HepG2 (cell line): ENCODE results near the gene TPBG.

Source experiments
- CTCF ChIP-seq: sonication (generic); formaldehyde crosslinking; IDR thresholded peaks from 2 replicates; pipeline ENCODE4 v1.5.0; 2020; ENCODE audit warnings: mild to moderate bottlenecking, missing genetic modification reagents, moderate library complexity
- ESRRA ChIP-seq: sonication (generic); formaldehyde crosslinking; IDR thresholded peaks from 2 replicates; pipeline ENCODE4 v1.5.1; 2020; ENCODE audit warnings: mild to moderate bottlenecking, low read depth, missing genetic modification reagents
- MXI1 ChIP-seq: IDR thresholded peaks from 3 replicates; pipeline ENCODE4 v1.6.1; 2012; ENCODE audit warnings: low read depth, low read length, inconsistent platforms, borderline replicate concordance
- NFATC3 ChIP-seq: sonication (generic); formaldehyde crosslinking; IDR thresholded peaks from 2 replicates; pipeline ENCODE4 v1.5.1; 2020; ENCODE audit warnings: mild to moderate bottlenecking, missing genetic modification reagents
- NFIC ChIP-seq: IDR thresholded peaks from 2 replicates; pipeline ENCODE4 v1.6.1; 2012; ENCODE audit warnings: mild to moderate bottlenecking, low read length, inconsistent platforms
- POLR2AphosphoS5 ChIP-seq: IDR thresholded peaks from 2 replicates; pipeline ENCODE4 v1.6.1; 2012; ENCODE audit warnings: low read depth, low read length
- PREB ChIP-seq: sonication (generic); formaldehyde crosslinking; IDR thresholded peaks from 2 replicates; pipeline ENCODE4 v1.4.0; 2020; ENCODE audit warnings: missing genetic modification reagents
- TAF1 ChIP-seq: sonication (generic); formaldehyde crosslinking; IDR thresholded peaks from 2 replicates; pipeline ENCODE4 v1.4.0; 2020; ENCODE audit warnings: missing genetic modification reagents
- ZNF609 ChIP-seq: sonication (generic); formaldehyde crosslinking; IDR thresholded peaks from 2 replicates; pipeline ENCODE4 v1.4.0; 2020; ENCODE audit warnings: mild to moderate bottlenecking, missing genetic modification reagents, borderline replicate concordance
- ZZZ3 ChIP-seq: sonication (generic); formaldehyde crosslinking; IDR thresholded peaks from 2 replicates; pipeline ENCODE4 v1.4.0; 2020; ENCODE audit warnings: missing genetic modification reagents, mild to moderate bottlenecking, borderline replicate concordance

- no peak for TF ChIP-seq CTCF (CRISPR knock-in tag)
- no peak for TF ChIP-seq POLR2AphosphoS5
- no peak for TF ChIP-seq ESRRA
- TF ChIP-seq NFIC: no peak
- TF ChIP-seq PREB (CRISPR knock-in tag): no peak
- no peak for TF ChIP-seq ZZZ3 (CRISPR knock-in tag)
- TF ChIP-seq ZNF609 (CRISPR knock-in tag): no peak
- 0 out of 2 replicates have a peak, but pooled peaks have one; percentile 3 for TF ChIP-seq TAF1 (CRISPR knock-in tag)
- no peak for TF ChIP-seq NFATC3 (CRISPR knock-in tag)
- no peak for TF ChIP-seq MXI1
Measured at GRCh38 chr6:82364087-82365015, 734 bp downstream of the TPBG start.
